GM19193 (cell line): ENCODE measurements around the gene NTN1.

Experiments
- POLR2A ChIP-seq: IDR thresholded peaks from 4 replicates; pipeline ENCODE4 v1.6.1; 2011; ENCODE audit not compliant: insufficient read depth, insufficient read length; ENCODE audit errors: extremely low read depth

The NTN1 gene

DNA sequence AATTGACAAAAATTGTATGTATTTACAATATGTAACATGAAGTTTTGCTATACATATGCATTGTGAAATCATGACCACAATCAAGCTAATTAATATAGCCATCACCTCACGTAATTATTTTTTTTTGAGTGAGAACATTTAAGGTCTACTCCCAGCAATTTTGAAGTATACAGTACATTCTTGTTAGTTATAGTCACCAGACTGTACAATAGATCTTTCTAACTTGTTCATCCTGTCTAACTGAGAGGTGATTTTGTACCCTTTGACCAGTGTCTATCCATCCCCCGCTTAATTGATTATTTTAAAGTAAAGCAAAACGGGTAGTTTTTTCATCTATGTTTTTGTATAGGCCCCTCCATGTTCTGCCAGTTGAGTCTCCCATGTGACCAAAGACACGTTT is 30.3 kb downstream of the NTN1 start:
- TF ChIP-seq POLR2A = no peak

DNA sequence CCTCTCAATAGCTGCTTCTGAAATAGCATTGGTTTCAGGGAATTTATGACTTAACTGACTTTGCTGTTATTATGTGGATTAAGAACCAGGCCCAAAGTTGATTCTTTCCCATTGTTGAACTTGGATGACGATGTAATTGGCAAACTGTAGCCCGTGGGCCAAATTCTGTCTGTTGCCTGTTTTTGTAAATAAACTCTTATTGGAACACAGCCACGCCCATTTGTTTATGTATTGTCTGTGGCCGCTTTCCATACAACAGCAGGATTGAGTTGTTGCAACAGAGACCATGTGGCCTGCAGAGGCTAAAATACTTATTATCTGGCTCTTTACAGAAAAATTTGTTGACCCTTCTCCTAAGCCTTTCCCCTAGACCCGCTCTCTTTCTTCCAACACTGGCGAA is 31.6 kb downstream of the NTN1 start:
- no peak for TF ChIP-seq POLR2A

DNA sequence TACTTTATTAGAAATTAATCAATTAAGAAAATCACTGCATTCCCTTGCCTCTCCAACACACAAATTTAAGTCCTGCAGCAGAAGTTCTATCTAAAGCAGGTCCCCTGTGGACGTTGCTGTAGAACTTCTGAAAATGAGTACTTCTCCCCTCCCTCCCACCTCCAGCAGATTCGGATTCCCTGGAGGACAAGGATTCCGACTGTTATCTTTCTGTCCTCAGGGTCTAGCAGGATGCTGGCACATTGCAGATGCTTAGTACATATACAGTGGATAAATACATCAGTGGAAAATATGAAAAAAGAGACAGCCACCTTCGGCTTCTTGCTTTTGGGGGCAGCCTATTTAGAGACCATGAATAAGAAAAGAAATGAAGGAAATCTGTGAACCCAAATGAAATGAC is 32.1 kb downstream of the NTN1 start:
- no peak for TF ChIP-seq POLR2A

DNA sequence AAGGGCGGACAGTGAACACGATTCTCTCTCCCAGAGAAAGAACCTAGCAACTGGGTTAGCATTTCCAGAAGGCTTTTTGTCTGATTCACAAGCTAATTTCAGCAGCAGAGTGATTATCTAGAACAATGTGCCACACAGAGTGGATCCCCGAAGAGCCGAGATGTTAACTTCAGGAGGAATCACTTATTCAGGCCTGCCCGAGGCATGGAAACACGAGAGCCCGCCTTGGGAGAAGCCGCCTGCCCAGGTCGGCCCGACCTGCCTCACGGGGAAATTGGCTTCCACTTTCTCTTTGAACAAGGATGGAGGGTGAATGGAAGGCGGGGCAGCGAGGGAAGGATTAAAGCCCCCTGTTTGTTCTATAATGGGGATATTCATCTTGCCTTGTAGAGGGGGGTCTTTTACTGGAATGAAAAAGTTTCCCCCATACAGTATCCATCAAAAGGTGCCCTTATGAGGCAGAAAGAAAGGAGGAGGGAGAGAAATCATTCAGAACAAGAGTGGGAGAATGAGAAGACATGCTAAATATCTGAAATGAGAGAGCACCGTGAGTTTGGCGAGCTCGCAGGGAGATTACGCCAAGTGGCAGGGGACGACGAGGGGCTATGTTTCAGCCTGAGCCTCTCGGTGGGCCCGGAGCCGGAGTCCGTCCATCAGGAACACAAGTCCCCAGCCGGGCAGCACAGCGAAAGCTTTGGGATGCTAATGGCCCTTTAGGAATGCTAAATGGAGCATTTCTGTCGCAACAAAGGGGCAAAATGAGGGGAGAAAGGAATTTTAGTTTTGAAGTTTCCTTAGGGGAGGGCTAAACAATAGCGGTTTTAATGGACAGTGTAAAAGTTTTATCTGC is 33.0 kb downstream of the NTN1 start:
- TF ChIP-seq POLR2A = no peak

DNA sequence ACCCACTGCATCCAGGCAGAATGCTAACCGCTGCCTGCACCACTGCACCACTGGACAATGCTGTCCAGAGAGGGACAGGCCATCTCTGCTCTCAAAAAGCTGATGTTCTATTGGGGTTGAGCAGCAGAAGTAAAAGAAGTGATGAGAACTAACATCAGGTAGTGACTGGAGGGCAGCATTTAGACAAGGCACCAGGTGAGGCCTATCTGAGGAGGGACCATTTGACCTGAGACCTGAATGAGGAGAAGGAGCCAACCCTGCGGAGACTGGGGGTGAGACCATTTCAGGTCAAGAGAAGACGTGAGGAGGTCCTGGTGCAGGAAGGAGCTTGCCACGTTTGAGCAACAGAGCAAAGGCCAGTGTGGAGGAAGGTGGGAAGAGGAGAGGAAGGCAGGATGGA is 34.0 kb downstream of the NTN1 start:
- no peak for TF ChIP-seq POLR2A

DNA sequence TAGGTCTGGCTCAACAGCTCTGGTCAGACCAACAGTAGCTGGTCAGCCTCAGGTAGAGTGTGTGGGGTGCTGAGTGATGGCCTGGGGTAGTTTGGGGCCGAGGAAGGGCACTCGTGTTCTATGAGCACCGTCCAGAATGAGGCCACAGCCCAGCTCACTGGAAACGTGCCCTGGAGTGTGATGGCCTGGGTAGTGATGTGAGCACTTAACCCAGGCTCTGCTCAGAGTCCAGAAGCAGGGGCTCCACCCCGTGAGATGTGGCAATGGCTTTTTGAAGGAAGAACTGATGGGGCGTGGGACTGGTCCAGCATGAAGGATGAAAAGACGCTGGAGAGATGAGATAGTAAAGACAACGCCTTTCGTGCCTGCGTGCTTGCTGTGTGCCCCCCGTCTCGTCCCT is 35.3 kb downstream of the NTN1 start:
- no peak for TF ChIP-seq POLR2A

DNA sequence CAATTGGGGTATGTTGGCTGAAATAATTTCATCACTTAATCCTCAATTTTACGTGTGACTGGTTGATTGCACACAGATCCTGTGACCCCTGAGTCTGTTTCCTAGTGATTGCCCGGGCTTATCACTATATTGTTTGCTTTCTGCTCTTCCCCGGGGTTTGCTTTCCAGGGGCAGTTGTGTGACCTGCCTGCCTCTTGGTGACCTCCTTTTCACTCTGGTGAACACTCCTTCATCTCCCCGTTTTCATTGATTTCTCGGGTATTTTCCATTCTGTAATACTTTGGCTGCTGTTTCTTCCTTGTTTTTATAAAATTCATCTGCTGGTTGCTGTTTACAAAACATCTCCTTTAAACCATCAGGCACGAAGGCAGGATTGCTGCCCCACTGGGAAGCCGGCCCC is 36.0 kb downstream of the NTN1 start:
- TF ChIP-seq POLR2A = no peak

DNA sequence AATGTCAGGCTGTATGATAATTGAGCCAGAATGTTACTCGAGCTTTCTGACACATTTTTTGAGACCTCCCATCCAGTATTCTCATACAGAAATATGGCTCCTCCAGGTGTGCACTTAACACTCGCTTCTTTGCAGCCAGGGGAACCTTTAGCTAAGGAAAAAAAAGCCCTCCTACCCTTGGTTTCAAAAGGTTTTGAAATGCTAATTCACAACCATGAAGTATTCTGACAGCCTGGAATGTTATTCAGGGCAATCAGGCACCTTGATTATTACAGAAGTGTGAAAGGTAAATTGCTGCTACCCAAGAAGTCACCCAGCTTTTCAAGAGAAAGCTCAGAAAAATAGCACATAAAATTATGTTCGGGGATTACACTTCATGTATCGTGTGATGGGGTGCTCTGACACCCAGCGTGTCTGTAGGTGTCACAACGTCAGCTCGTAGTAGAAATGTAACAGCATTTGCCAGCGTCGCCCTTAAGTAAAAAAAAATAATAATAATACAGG is 41.1 kb downstream of the NTN1 start:
- TF ChIP-seq POLR2A = no peak

DNA sequence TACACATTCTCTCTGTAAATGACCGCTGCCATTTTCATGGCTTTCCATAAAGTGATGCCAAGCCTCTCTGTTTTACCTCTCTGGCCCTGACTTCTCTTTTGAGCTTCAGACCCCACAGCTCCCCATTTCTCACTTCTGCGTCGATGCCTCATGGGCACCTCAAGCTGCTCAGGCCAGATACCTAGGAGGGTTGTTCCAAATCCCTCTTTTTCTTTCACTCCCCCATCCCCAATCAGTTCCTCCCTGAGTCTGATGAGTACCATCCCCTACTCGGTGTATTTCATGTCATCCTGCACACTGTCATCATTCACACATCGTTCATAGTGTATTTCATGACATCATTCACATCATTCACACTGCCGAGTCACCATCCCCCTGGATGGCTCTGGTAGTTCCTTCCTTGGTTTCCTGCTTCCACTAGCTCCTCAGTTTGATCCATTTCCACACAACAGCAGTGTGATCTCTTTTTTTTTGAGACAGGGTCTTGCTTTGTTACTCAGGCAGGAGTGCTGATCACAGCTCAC is 43.1 kb downstream of the NTN1 start:
- TF ChIP-seq POLR2A = no peak

DNA sequence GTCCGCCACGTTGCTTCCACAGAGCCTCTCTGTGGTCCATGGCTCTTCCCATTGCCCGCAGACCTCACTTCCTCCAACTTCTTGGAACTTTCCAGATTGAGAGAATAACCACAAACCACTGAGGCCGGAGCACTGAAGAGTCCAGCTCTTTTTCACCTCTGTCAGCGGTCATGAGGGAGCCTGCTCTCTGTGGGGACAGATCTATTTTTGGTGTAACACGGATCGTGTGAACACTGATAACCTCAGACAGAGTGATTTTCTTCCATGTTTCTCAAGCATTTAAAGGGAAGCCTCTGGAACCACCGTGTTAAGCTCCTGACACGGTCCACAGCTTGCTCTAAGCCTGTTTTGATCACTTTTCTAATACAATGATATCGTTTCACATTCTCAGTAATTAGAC is 49.7 kb downstream of the NTN1 start:
- no peak for TF ChIP-seq POLR2A

DNA sequence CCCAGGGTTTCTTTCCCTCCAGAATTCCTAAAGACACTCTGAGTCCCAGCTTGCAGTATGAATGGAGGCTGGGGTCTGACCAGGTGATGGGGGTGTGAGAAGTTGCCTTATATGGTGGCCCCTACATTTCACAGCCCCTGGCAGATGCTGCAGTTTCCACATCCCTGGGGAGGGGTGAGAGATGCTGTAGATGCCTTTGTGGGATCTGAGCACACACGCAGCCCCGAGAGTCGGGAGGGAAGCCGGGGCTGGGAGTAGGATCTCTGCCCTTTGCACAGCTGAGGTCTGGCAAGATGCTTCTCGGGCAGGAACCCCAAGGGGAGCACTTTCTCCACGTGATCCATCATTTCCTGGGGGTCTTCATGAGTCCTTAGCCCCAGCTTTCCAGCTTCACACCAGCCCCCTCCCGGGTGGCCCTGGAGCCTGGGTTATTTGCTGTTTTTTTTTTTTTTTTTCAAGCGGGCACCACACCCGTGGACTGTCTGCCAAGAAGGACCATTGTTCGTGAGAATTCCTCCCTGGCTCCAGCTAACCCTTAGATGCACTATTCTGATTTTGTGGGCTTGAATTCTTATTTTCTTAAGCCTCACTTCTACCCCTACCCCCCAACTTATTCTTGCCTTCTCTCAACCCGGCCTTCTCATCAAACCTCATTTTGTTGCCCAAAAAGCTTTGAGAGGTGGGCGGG is 50.6 kb downstream of the NTN1 start:
- no peak for TF ChIP-seq POLR2A

DNA sequence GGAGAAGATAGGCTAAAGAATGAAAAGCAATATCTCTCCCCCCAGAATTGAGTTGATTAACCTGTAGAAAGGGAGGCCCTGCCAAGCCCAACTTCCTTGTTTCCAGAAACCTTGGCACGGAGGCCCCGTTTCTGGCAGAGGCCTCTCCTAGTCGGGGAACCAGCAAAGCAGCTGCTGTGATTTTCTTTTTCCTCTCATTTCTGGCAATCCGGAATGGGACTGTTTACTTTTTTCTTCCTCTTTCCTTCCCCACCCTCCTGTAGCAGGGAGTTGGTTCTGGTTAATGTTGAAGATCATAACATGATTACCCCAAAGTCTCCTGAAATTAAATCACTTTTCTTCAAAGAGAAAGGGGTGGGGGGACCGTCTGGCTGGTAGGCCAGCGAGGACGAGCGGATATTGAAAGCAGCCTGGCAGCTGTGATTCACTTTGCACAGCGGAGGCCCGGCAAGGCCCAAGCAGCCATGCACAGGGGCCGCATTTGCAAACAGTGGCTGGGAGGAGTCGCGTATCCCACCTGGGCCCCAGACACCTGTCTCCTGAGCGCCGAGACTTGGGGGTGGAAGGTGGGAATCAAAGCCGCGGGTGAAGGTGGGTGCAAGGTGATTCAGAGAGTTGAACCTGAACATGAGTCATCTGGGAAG is 51.5 kb downstream of the NTN1 start:
- no peak for TF ChIP-seq POLR2A

DNA sequence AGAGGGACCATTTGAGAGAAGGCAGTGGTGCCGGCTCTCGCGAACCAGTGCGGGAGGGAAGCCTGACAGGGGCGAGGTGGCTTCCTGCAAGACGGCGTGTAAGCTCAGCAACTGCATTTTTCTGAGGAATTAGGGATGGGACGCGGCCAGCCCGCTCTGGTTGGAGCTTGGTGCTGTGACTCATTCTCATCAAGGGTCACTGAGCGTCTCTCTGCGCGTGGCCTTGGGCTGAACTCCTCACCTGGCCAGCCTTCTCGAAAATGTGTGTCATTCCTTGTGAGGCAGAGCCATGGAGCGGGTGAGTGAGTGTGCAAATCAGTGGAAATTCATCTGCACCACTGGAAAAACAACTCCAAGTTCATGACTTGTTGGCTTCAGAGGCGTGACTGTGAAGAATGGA is 52.8 kb downstream of the NTN1 start:
- TF ChIP-seq POLR2A = no peak

DNA sequence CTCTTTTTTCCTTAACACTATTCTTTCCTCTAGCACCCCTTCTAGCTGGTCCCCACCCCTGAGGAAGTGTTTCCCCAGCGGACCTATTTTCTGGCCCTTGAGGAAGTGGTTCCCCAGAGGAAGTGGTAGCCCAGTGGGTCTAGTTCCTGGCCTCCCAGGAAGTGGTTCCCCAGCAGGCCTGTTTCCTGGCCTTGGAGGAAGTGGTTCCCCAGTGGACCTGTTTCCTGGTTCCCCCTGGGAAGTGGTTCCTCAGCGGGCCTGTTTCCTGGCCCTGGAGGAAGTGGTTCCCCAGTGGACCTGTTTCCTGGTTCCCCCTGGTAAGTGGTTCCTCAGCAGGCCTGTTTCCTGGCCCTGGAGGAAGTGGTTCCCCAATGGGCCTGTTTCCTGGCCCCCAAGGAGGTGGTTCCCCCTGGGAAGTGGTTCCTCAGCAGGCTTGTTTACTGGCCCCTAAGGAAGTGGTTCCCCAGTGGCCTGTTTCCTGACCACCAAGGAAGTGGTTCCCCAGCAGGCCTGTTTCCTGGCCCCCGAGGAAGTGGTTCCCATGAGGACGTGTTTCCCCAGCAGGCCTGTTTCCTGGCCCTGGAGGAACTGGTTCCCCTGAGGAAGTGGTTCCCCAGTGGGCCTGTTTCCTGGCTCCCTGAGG is 58.3 kb downstream of the NTN1 start:
- TF ChIP-seq POLR2A = no peak
